ENCODE measurements around the gene CIROP. TPM values are rescaled to one million over a fixed set of nuclear protein-coding genes. Genes with fewer than 3 reads are reported as not detected.
A peak's percentile ranks its signal among the peaks of the same experiment; 100 is the strongest.

Gene CIROP
- total and polyA plus RNA-seq, 9 of the 15 experiments (the other 6 are each of a cell fraction or from before 2014, with no cell fraction given) = not detected

GRCh38 chr14:23052182-23052623 is 52.6 kb downstream of the CIROP start:
- intact Hi-C loops (cut with micrococcal nuclease) (loop anchor here (1.0 kb wide), 1 partner anchor 58 kb away; no protein-coding TSS in a partner anchor), in situ Hi-C loops (cut with MboI) (loop anchor here (5.0 kb wide), 1 partner anchor 75 kb away; no protein-coding TSS in a partner anchor)
- FAIRE-seq = peak; percentile 19
- Histone ChIP-seq H4K20me1 (replicated peaks; ENCODE audit: control insufficient read depth, insufficient read depth, low read length) (no peaks in the 10 kb centered on the region), H3K27ac (ENCODE audit: extremely low read depth, low read depth, low read length) (no peak overlapping the region), H3K79me2 (ENCODE audit: control insufficient read depth, insufficient read depth, low read length) (no peaks in the 10 kb centered on the region; the same call in 2 of the 3 replicates), H3K4me3 (no peak overlapping the region), H3K36me3 (ENCODE audit: control insufficient read depth, insufficient read depth, low read length) (peaks cover 5% of the 10 kb centered on the region; the same call in 1 of the 3 replicates), H3K4me1 (replicated peaks in 1 of 2; ENCODE audit: control insufficient read depth in 2 of 2, insufficient read depth in 2 of 2, low read length in 2 of 2) (peaks cover 11 to 39% of the 10 kb centered on the region in 2 experiments), H2AFZ (ENCODE audit: low read depth, low read length) (no peak overlapping the region), H3K4me2 (ENCODE audit: insufficient read depth, low read length) (no peak overlapping the region), H3K9ac (ENCODE audit: insufficient read depth in 1 of 2, low read depth in 2 of 2, low read length in 2 of 2) (peak overlapping the region in 1 of 2 experiments; percentile 57; a peak in 1 of 4 replicates), H3K9me3 (replicated peaks; ENCODE audit: control insufficient read depth, insufficient read depth, low read depth, low read length) (no peaks in the 10 kb centered on the region), H3K9me1 (ENCODE audit: control insufficient read depth, insufficient read depth, low read length) (no peaks in the 10 kb centered on the region), H3K27me3 (ENCODE audit: control insufficient read depth in 2 of 2, insufficient read depth in 2 of 2, low read length in 2 of 2) (no peaks in the 10 kb centered on the region)
- BruUV-seq (replicated peaks) = no TSS peak
- ChIA-PET POLR2A (interaction anchor here (0.6 to 1.5 kb wide), 3 partner anchors 68 to 118 kb away, joined by 3 to 5 read pairs (median 3); no protein-coding TSS in a partner anchor), CTCF (ENCODE audit: low intra/inter-chr PET ratio) (interaction anchor here (1.8 to 9.2 kb wide), 3 partner anchors 57 to 78 kb away, joined by 11 to 141 read pairs (median 45); no protein-coding TSS in a partner anchor)
- 48% methylated on average over 7 of the region's 14 CpGs for WGBS (ENCODE audit: insufficient coverage, low coverage, missing lambda C conversion rate)
- ATAC-seq = peak; percentile 60
- DNase-seq (ENCODE audit: extremely low read depth in 1 of 4, low spot score in 3 of 4) = peak; percentile 38 to 60 (median 53)
- TF ChIP-seq CCNT2 (IDR thresholded peaks at IDR 0.05; ENCODE audit: borderline replicate concordance, extremely low read depth, insufficient read length, low read depth, low read length) (no peak), ZBTB33 (CRISPR knock-in tag; IDR thresholded peaks at IDR 0.05) (peak; percentile 98), VEZF1 (CRISPR knock-in tag; IDR thresholded peaks at IDR 0.05) (no peak), DMBX1 (CRISPR knock-in tag; IDR thresholded peaks at IDR 0.05; ENCODE audit: borderline replicate concordance) (no peak), ZNF184 (CRISPR knock-in tag; IDR thresholded peaks at IDR 0.05) (no peak), ZNF592 (IDR thresholded peaks at IDR 0.05) (no peak), CTCF (IDR thresholded peaks at IDR 0.05 in 2 of 3, conservative IDR thresholded peaks at IDR 0.05 in 1 of 3; ENCODE audit: insufficient read depth in 2 of 3, low read depth in 1 of 3, low read length in 3 of 3) (peak; percentile 73 to 82 (median 77)), MEIS2 (IDR thresholded peaks at IDR 0.05; ENCODE audit: partially characterized antibody) (no peak), ZNF217 (CRISPR knock-in tag; IDR thresholded peaks at IDR 0.05) (no peak), RAD21 (CRISPR knock-in tag; conservative IDR thresholded peaks at IDR 0.05 in 1 of 2, IDR thresholded peaks at IDR 0.05 in 1 of 2) (peak; percentile 66 to 89)

Measured in K562 (cell line).